HUES6 (cell line): Measurements from ENCODE around the gene ERRFI1.
A peak's percentile ranks its signal among the peaks of the same experiment; 100 is the strongest.

Experiments
- H3K27ac ChIP-seq: 2 replicates; pipeline ENCODE4 v1.7.0; 2013; ENCODE audit warnings: low read depth, mild to moderate bottlenecking, low read length, inconsistent platforms
- H3K27me3 ChIP-seq: 2 replicates; pipeline ENCODE4 v1.6.1; 2013; ENCODE audit warnings: low read length; ENCODE audit not compliant: control insufficient read depth, insufficient read depth
- H3K36me3 ChIP-seq: 2 replicates; pipeline ENCODE4 v1.6.1; 2013; ENCODE audit warnings: low read length; ENCODE audit not compliant: control insufficient read depth, insufficient read depth
- H3K4me1 ChIP-seq: 2 replicates; pipeline ENCODE4 v1.6.1; 2013; ENCODE audit warnings: low read length; ENCODE audit not compliant: control insufficient read depth, insufficient read depth
- H3K4me3 ChIP-seq: 2 replicates; pipeline ENCODE4 v1.5.1; 2013; ENCODE audit warnings: low read depth, low read length
- H3K9ac ChIP-seq: one replicate; pipeline ENCODE4 v1.6.1; 2013; ENCODE audit warnings: mild to moderate bottlenecking, low read length
- H3K9me3 ChIP-seq: 2 replicates; pipeline ENCODE4 v1.6.1; 2013; ENCODE audit warnings: low read depth, low read length; ENCODE audit not compliant: control insufficient read depth, insufficient read depth

Gene ERRFI1

GRCh38 chr1:8040586-8040985 lies 14.5 kb upstream of the ERRFI1 start:
- Histone ChIP-seq H3K4me1 (no peaks in the 10 kb centered on the region), H3K27me3 (no peaks in the 10 kb centered on the region), H3K9ac (no peak overlapping the region), H3K4me3 (no peak overlapping the region), H3K36me3 (no peaks in the 10 kb centered on the region), H3K27ac (no peak overlapping the region), H3K9me3 (no peaks in the 10 kb centered on the region)

GRCh38 chr1:8039071-8039470 lies 13.0 kb upstream of the ERRFI1 start:
- Histone ChIP-seq H3K36me3 (no peaks in the 10 kb centered on the region), H3K4me3 (no peak overlapping the region), H3K27me3 (no peaks in the 10 kb centered on the region), H3K9me3 (no peaks in the 10 kb centered on the region), H3K27ac (no peak overlapping the region), H3K9ac (no peak overlapping the region), H3K4me1 (no peaks in the 10 kb centered on the region)

- no peak overlapping the region for H3K9ac ChIP-seq
- H3K9me3 ChIP-seq = no peaks in the 10 kb centered on the region
- no peaks in the 10 kb centered on the region for H3K36me3 ChIP-seq
- H3K4me3 ChIP-seq = no peak overlapping the region
- no peaks in the 10 kb centered on the region for H3K27me3 ChIP-seq
- H3K4me1 ChIP-seq = no peaks in the 10 kb centered on the region
- no peak overlapping the region for H3K27ac ChIP-seq
Measured at GRCh38 chr1:8035289-8035688, 9.2 kb upstream of the ERRFI1 start.

- H3K4me1 ChIP-seq = peaks cover 3% of the 10 kb centered on the region; the same call in 1 of the 2 replicates
- H3K4me3 ChIP-seq = no peak overlapping the region
- no peaks in the 10 kb centered on the region for H3K36me3 ChIP-seq
- no peak overlapping the region for H3K9ac ChIP-seq
- H3K27me3 ChIP-seq = no peaks in the 10 kb centered on the region
- no peak overlapping the region for H3K27ac ChIP-seq
- H3K9me3 ChIP-seq = no peaks in the 10 kb centered on the region
Measured at GRCh38 chr1:8033322-8033721, 7.2 kb upstream of the ERRFI1 start.

- Histone ChIP-seq H3K9me3 (no peaks in the 10 kb centered on the region), H3K27ac (no peak overlapping the region), H3K4me3 (no peak overlapping the region), H3K9ac (no peak overlapping the region), H3K36me3 (no peaks in the 10 kb centered on the region), H3K4me1 (peaks cover 12% of the 10 kb centered on the region), H3K27me3 (no peaks in the 10 kb centered on the region)
Measured at GRCh38 chr1:8032366-8032910, 6.3 kb upstream of the ERRFI1 start.

GRCh38 chr1:8031176-8031785 lies 5.2 kb upstream of the ERRFI1 start:
- Histone ChIP-seq H3K9ac (no peak overlapping the region), H3K9me3 (no peaks in the 10 kb centered on the region), H3K27ac (no peak overlapping the region), H3K4me1 (peaks cover 21% of the 10 kb centered on the region), H3K27me3 (peaks cover 6% of the 10 kb centered on the region), H3K4me3 (no peak overlapping the region), H3K36me3 (no peaks in the 10 kb centered on the region)

GRCh38 chr1:8028571-8028910 lies 2.4 kb upstream of the ERRFI1 start:
- H3K27ac ChIP-seq = no peak overlapping the region
- H3K9me3 ChIP-seq = no peaks in the 10 kb centered on the region
- H3K36me3 ChIP-seq = no peaks in the 10 kb centered on the region
- H3K9ac ChIP-seq = no peak overlapping the region
- H3K27me3 ChIP-seq = peaks cover 14% of the 10 kb centered on the region
- peaks cover 30% of the 10 kb centered on the region for H3K4me1 ChIP-seq
- H3K4me3 ChIP-seq = no peak overlapping the region

- Histone ChIP-seq H3K27ac (no peak overlapping the region), H3K9ac (no peak overlapping the region), H3K4me1 (peaks cover 36% of the 10 kb centered on the region), H3K4me3 (no peak overlapping the region), H3K9me3 (no peaks in the 10 kb centered on the region), H3K27me3 (peaks cover 14% of the 10 kb centered on the region), H3K36me3 (no peaks in the 10 kb centered on the region)
Measured at GRCh38 chr1:8027748-8028570, 1.9 kb upstream of the ERRFI1 start.

GRCh38 chr1:8026976-8027747 lies 1.1 kb upstream of the ERRFI1 start:
- H3K36me3 ChIP-seq = no peaks in the 10 kb centered on the region
- H3K27ac ChIP-seq = no peak overlapping the region
- peaks cover 14% of the 10 kb centered on the region for H3K27me3 ChIP-seq
- peaks cover 44% of the 10 kb centered on the region for H3K4me1 ChIP-seq
- peak overlapping the region; percentile 77 for H3K4me3 ChIP-seq
- peak overlapping the region; percentile 67 for H3K9ac ChIP-seq
- no peaks in the 10 kb centered on the region for H3K9me3 ChIP-seq

- H3K4me3 ChIP-seq = peak overlapping the region; percentile 77
- 0 out of 2 replicates have a peak overlapping the region, but pooled peaks have one; percentile 27 for H3K27ac ChIP-seq
- H3K9ac ChIP-seq = peak overlapping the region; percentile 84
- H3K27me3 ChIP-seq = peaks cover 14% of the 10 kb centered on the region
- peaks cover 49% of the 10 kb centered on the region for H3K4me1 ChIP-seq
- no peaks in the 10 kb centered on the region for H3K9me3 ChIP-seq
- H3K36me3 ChIP-seq = no peaks in the 10 kb centered on the region
Measured at GRCh38 chr1:8025671-8026144, 401 bp downstream of the ERRFI1 start.
